ENCODE results near the gene PDE7B.
"Not testable (repeated sequence)": the region's sequence is repeated elsewhere in the genome, so short reads cannot be mapped to it uniquely, and the experiment has no call there.

DNA sequence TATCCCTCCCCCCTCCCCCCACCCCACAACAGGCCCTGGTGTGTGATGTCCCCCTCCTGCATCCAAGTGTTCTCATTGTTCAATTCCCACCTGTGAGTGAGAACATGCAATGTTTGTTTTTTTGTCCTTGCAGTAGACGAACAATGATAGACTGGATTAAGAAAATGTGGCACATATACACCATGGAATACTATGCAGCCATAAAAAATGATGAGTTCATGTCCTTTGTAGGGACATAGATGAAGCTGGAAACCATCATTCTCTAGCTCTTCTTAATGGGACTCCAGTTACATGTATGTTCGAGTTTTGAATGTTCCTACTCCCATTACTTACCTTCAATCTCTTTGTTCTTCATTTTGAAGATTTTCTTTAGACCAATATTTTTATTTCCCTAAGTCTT is 13.4 kb downstream of the PDE7B start:
- TF ChIP-seq CTCF, POLR2A (IDR thresholded peaks at IDR 0.05): not testable (repeated sequence)

Data from Peyer's patch (tissue), 4 donors.